ENCODE data around the gene PECR.

Gene PECR

DNA sequence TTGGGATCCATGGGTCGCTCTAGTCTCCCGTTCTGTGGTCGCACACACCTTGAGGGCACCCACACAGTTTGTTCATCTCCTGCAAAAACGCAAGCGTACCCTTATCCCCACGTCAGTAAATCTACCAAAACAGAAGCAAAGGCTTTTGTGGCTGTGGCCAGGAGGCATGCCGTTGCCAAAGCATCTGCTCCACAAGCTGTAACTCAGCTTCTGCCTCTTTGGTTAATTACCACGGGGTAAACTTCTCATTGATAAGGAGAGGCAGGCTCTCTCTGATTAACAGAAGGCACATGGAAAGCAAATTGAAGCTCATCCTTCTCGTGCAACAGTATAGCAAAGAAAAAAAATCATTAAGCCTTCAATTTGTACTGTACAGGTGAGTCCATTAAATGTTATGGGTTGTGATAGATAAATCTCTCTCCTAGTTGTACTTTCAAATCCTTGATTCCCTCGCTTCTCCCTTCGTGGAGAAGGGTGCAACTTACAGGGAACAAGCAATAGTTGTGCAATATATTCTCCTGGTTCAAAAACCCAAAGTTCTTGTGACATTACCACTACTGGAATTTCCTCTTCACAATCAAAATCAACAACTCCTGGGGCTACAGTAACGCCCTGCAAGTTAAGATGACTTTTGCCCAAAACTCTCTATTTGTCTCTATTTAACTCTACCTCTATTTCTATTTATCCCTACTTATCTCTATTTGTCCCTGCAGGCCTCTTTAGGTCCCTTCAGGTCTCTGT lies 10.3 kb downstream of the PECR start:
- DNase-seq (ENCODE audit: low read depth) = no peak

DNA sequence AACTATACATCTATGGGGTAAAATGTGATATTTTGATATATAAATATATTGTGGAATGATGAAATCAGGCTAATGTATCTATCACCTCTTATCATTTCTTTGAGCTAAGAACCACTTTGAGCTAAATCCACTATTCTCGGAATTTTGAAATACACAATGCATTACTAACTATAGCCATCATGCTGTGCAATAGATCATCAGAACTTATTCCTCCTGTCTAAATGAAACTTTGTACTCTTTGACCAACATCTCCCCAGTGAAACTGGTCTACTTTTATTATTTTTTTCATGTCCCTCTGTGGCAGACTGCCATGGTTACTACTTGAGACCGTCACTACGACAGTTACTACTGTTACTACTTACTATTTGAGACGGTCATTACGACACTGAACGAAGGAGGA lies 11.4 kb downstream of the PECR start:
- no peak for DNase-seq (ENCODE audit: low read depth)

DNA sequence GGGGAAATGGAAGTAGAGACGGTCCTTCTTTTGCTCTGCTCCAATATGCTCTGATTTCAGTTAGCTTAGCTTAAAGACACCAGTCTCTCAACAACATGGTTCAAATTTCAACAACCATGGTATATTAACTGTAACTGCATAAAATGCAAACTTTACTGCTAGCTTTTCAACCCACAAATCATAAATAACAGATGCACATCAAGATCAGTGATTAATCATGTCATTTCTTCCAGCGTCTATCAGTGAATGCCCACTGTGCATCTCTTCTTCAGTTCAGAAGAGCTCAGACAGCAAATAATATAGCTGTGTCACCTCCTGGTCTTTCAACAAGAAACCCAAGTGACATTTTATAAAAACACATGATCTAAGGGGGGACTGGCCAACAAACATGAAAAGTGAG lies 12.6 kb downstream of the PECR start:
- DNase-seq (ENCODE audit: low read depth) = no peak

DNA sequence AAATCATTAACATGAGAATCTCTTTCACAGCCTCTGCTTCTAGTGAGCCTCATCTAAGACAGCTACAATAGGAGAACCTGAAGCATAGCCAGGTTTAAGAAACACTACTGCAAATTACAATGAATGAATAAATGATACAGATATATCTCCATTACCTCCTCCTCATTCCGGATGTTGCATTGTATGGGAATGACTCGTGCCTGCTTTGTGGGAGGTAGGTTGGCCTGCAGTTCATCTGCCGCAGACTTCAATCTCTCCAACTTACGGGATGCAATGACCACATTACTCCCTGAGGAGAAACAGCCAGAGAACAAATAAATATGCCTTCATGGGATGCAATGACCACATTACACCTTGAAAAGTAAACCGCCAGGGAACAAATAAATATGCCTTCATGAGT lies 15.4 kb downstream of the PECR start:
- DNase-seq (ENCODE audit: low read depth) = no peak

DNA sequence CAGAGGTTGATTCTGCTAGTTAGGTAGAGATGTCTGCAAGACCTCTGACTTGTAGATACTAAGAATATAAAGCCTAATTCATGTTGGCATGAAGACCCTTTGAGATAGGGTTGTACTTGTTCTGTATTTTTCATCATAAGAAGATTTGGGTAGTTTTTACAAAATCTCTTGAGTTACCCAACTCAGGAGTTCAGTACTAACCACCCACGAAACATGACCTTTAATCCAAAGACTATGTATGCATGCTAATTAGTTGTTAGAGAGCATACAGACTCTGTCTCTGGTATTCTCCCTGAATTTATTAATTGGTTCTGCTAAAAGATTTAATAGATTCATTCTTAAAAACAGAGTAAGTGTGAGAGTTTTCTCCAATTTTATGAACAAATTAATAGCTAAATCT lies 16.9 kb downstream of the PECR start:
- no peak for DNase-seq (ENCODE audit: low read depth)

DNA sequence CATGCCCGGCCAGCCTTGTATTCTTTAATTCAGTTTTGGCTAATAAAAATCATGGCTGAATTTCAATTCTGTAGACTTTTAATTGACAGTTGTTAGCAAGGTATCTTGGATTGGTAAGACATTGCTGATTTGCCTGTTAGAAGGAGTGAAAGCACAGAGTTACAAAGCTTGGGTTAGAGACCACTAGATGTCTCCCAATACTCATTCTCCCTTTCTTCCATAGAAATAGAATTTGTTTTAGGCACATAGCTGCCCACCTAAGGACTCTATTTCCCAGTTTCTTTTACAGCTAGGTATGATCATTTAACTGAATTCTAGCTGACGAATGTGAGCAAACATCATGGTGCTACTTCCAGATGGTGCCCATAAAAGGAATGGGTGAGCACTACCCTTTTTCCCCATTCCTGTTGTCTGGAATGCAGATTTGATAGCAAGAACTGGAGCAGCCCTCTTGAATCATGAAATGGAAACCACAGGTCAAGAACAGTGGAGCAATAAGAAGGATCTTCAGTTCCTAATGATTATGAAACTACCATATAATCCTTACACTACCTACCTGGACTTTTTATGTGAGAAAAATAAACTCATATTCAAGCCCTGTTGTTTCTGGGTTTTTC lies 17.5 kb downstream of the PECR start:
- no peak for DNase-seq (ENCODE audit: low read depth)

DNA sequence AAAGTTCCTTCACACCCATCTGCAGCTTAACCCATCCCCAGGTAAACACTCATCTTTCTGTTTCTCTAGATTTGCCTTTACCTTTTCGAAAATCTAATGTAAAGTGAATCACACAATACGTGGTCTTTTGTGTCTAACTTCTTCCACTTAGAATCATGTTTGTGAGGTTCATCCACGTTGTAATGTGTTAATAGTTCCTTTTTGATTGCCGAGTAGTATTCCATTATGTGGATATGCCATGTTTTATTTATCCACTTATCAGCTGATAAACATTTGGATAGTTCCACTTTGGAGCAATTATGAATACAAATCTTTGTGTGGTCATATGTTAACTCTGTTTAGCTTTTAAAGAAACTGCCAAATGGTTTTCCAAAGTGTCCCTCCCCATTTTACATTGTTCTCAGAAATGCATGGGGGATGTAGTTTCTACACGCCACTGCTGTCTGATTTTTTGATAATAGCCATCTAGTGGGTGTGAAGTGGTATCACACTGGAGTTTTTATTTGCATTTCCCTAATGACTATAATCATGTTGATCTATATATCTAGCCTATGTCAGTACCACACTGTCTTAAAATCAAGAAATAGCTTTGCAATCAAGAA lies 22.3 kb downstream of the PECR start:
- no peak for DNase-seq (ENCODE audit: low read depth)

DNA sequence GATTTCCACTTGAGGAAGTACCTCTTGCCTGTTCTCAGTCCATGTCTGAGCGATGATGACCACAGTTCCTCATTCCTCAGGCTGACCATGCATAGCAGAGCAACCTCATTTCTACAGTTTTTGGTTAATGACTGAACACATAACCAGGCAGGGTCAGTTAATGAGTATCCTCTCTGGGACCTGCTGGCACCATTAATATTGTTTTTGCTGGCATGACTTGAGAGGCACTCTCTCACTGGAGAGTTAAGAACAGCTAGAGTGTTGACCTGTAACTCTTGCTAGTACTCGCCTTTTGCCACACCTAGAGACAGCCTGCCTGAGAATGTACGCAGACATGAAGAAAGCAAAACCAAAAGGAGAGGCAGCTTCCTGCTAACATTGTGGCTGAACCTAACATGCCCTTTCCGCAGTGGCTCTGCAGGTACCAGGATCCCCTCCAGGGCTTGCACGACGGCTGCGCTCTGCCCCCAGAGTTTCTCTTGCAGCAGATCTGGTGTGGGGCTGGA lies 23.9 kb downstream of the PECR start:
- DNase-seq (ENCODE audit: low read depth) = peak; percentile 64

DNA sequence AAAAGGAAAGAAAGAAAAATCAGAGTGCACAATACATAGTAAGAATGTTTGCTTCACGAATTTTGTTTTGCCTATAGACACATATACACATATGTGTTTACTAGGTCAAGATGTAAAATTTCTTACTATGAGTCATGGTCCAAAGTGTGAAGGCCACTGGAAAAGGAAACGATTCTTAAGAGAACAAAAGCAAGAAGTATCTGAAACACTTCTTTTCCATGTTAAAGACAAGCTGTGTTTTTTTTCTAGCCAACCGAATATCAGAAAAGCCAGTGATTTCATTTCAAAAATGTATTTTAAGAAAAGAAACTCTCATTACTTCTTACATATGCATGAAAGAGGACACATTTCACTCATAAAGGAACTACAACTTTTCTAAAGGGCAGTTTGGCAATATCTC lies 24.9 kb downstream of the PECR start:
- no peak for DNase-seq (ENCODE audit: low read depth)

DNA sequence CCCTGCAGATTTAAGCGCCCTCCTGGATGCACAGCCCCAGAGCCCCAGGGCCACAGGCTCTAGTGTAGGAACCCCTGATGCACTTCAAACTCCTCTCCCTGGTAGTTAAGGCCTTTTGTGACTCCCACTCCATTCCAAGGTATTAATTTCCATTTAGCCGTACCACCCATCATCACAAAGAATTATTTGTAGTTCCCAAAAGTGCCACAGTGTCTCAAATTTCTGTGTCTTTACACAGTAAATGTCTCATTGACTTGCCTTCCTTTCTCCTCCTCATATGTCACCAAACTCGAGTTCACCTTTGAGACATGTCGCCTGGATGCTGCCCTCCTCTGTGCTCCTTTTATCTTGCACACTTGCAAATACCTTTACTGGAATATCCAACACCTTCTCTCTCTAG lies 25.9 kb downstream of the PECR start:
- DNase-seq (ENCODE audit: low read depth) = no peak

DNA sequence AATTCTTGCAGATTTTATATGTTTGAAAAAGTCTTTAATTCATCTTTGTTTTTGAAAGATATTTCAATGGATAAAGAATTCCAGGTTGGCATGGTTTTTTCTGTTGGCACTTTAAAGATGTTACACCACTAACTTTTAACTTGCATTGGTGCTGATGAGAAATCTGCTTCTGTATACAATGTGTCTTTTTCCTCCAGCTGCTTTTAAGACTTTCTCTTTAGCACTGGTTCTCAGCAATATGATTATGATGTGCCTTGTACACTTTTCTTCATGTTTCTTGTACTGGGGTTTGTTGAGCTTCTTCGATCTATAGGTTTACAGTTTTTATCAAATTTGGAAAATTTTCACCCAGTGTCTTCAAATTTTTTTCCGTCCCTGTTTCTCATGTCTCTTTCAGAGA lies 29.2 kb downstream of the PECR start:
- no peak for DNase-seq (ENCODE audit: low read depth)

DNA sequence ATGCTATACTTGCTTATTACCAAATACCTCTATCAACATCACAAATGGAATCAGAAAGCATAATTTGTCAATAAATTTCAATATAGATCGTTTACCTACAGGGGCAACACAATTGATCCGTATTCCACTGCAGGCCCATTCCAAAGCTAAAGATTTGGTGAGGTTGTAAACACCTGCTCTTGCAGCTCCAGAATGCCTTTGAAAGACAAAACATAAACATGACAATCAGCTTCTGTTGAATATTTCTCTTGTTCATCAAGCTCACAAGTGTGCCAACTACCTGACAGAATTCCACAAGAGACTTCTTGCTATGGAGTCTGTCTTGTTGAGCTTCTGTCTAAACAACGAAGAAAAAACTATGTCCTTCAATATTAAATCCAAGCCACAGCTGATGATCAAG lies 30.3 kb downstream of the PECR start:
- DNase-seq (ENCODE audit: low read depth) = no peak

DNA sequence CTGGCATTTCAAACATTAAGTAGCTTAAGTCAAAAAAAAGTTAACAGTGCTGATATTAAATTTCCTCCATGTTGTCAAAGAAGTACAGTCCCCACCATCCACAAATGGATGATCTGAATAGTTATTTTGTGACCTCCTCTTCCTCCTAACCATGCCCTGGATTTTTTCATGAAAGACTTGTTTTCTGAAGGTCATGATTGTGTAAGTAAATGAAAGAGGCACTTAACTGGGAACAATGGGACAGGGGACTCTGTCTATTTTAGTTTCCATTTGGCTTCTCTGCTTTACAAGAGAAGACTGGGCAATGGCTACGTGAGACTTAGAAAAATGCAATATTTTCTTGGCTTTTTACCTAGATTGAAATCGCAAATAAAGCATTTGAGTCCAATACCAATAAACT lies 32.2 kb downstream of the PECR start:
- DNase-seq (ENCODE audit: low read depth) = no peak

DNA sequence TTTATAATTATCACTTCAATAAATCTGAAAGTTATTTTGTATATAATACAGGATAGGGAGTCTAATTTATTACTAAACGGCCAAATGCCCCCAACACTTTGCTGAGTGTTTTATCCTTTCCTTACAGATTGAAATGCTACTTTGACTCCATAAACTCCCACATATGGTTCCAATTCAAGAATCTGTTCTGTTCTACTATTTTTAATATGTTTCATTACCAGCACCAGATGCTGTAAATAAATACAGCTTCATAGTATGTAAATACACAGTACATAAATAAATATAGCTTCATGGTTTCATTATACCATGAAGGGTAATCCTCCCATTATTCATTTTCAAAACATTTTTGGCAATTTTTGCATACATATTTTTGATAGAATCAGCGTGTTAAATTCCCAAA lies 34.2 kb downstream of the PECR start:
- no peak for DNase-seq (ENCODE audit: low read depth)

DNA sequence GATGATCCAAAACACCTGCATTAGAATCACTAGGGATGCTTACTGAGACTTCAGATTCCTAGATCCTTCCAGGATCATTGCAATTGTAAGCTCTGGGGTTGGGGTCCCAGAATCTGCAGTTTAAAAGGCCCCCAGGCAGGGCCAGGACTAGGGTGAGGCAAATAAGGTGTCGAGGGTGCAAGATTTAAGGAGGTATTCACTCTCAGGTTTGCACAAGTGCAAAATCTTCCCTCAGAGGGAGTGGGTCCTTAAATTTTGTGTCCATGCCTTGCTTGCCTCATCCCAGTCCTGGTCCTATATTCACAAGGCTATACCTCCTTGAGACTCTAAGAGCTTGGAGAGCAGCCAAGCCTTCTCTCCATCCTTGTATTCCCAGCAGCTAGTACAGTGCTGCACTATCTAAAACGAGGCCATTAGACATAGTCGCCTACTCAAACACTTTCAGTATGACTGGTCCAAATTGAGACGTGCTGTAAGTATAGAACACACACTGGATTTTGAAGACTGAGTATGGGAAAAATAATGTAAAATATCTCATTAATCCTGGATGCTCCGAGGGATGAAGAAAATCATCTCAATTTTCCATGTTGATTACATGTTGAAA lies 36.6 kb downstream of the PECR start:
- DNase-seq (ENCODE audit: low read depth) = no peak

DNA sequence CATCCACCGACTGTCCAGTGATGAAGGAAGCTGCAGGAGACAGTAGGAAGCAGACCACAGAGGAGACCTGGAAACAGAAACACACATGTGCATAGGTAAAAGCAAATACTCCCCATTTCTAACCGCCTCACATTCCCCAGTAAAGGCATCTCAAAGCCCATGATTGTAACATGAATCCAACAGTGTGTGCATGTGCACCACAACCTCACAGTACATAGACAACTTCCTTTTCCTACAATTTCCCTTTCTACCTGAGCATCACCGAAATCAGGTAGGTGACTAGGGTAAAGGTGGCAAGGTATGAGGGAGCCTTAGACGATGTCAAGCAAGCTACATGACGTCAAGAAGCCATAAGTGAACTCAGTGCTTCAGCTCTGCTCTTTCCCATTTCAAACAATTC lies 37.7 kb downstream of the PECR start:
- DNase-seq (ENCODE audit: low read depth) = no peak

DNA sequence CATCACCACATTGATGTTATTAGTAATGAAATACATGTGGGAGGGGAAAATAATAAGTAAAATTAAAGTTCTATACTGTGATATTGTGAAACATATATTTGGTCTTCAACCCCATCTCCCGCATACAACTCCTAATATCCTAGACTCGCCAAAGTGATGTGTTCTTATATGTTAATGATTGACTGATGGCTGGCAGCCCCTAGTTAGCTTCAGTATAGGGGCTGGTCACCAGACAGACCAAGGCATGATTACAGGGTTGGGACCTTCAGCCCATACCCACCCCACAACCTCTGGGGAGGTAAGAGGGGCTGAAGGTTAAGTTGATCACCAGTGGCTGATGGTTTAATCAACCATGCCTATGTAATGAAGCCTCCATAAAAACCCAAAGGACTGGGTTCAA lies 40.2 kb downstream of the PECR start:
- no peak for DNase-seq (ENCODE audit: low read depth)

DNA sequence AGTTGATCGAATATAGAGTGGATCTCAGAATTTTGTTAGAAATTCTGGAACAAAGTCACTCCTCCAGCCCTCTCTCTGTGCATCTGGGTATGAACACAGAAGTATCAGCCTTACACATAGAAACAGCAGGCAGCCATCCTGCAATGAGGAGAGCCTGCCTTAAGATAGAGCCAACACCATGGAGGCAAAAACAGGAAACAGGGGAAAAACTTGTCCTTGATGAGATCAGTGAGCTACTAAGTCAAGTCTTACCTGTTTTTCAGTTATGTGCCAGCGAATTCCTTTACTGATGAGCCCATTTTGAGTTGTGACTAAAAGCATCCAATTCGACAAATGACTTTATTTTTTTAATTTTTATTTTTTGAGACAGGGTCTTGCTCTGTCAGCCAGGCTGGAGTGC lies 41.7 kb downstream of the PECR start:
- DNase-seq (ENCODE audit: low read depth) = no peak

DNA sequence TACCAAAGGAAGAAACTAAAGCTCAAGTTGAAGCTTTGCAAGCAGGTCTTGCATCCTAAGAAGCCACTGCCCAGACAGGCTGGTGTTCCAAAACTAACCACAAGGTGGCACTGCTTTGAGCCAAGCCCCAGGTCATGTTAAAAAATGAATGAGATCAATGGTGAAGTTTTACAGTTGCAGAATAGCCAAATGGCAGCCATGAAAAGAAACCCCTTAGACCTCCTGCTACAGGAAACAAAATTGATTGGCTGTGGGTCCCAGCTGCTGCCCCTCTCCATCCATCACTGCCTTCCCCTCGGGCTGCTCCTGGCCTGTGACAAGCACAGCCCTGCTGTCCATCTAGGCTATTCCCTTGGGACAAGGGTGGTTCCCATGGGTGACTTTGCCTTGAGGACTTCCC lies 47.5 kb downstream of the PECR start:
- DNase-seq (ENCODE audit: low read depth) = peak; percentile 47

DNA sequence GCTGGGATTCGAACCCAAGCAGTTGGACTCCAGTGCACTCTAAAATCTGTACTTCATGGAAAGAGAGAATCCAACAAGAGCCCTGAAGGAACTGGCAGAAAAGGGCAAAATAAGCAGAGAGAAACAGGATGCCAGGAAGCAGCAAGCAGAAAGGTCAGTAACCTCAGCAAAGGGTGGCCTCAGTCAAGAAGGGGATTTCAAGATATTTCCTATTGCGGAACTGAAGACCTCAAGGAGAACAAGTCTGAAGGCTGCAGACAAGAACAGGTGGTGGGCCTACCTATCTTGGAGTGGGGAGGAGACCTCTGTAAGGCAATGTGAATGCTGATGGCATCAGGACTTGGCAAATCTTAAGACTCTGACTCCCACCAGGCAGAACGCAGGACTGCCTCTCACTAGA lies 48.2 kb downstream of the PECR start:
- no peak for DNase-seq (ENCODE audit: low read depth)

DNA sequence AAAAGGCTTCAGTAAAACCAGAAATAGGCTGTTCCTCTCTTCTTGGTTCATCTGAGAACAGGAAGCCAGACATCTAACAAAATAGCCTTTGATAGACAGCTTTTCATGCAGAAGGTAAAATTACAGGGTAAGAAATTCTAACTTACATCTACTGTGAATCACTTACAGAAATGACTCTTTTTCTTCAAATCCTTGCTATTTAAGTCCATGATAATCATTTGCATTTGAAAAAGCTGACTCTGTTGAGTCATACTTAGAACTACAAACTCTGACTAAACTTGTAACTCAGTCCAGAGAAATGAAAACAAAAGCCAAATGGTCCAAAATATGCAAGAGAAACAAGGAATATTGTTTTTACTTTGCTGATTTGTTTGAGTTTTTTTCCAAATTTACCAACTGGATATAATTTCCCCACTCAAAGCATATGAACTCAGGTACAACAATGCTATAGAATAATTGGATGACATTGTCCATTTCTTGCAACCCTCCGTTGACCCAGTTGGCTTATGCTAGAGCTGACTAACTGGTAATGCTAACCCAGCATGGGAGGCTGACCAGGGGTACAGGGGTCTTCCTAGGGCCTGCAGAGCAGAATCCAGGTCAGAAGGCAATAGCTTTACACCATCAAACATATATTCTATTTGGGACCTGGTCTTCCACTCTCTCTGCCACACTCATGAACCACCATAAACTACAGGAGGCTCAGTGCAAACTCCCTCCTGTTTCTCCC lies 49.5 kb downstream of the PECR start:
- peak; percentile 64 for DNase-seq (ENCODE audit: low read depth)

DNA sequence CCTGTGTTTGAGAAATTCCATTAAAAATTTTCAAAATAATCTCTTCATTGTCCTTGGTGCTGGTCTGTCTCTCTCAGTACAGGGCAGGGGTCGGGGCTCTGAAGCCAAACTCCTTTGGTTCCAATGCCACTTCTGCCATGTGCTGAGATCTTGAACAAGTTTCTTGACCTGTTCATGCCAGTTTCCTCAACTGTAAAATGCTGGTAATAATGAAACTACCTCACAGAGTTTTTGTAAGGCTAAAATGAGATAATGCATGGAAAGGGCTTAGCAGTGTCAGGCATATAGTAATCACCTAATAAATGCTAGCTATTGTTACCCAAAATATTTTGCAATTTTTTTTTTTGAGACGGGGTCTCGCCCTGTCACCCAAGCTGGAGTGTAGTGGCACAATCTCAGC lies 51.4 kb downstream of the PECR start:
- no peak for DNase-seq (ENCODE audit: low read depth)

All from non-pigmented ciliary epithelial cell (primary cell).